ENCODE results near the gene ENPP6.

- no peak for TF ChIP-seq CTCF (IDR thresholded peaks at IDR 0.05)
- TF ChIP-seq POLR2A (IDR thresholded peaks at IDR 0.05) = no peak
These were observed 156.1 kb downstream of the ENPP6 start for GRCh38 chr4:184061582-184061981.
